Type B pancreatic cell (in vitro differentiated cells): Measurements from ENCODE around the gene ZNF445. TPM values are rescaled to one million over a fixed set of nuclear protein-coding genes. Genes with fewer than 3 reads are reported as not detected.

Source experiments
- DNase-seq: peaks from one replicate; pipeline ENCODE4 v3.0.0; 2021; ENCODE audit warnings: mixed read lengths; ENCODE audit not compliant: unreplicated experiment; ENCODE audit errors: extremely low spot score
- H3K27ac Mint-ChIP-seq: 2 replicates; pipeline ENCODE4 v1.8.0; 2021; ENCODE audit warnings: mild to moderate bottlenecking, mixed read lengths
- H3K27me3 Mint-ChIP-seq: 2 replicates; pipeline ENCODE4 v1.8.0; 2021; ENCODE audit warnings: mixed read lengths
- H3K36me3 Mint-ChIP-seq: 2 replicates; pipeline ENCODE4 v1.8.0; 2021; ENCODE audit warnings: mixed read lengths
- H3K4me1 Mint-ChIP-seq: one replicate; pipeline ENCODE4 v1.8.0; 2021; ENCODE audit warnings: mixed read lengths; ENCODE audit not compliant: unreplicated experiment
- H3K4me3 Mint-ChIP-seq: 2 replicates; pipeline ENCODE4 v1.8.0; 2021; ENCODE audit warnings: mild to moderate bottlenecking, mixed read lengths
- H3K9me3 Mint-ChIP-seq: 2 replicates; pipeline ENCODE4 v1.8.0; 2021; ENCODE audit warnings: mixed read lengths
- total RNA-seq: library from RNA; stranded (reverse); gene quantifications from 2 replicates; pipeline ENCODE4 v1.2.1, GENCODE V29; 2021; ENCODE audit warnings: low replicate concordance
- TF ChIP-seq, protein P1 (sequence below): fragments of 200-600 bp; sonication (generic); conservative IDR thresholded peaks from 2 replicates; pipeline ENCODE4 v1.5.0; 2021; ENCODE audit warnings: antibody characterized with exemption, mild to moderate bottlenecking

The ZNF445 gene
- total RNA-seq, 1 donor from 2014 or later, result 41.5 TPM

DNA sequence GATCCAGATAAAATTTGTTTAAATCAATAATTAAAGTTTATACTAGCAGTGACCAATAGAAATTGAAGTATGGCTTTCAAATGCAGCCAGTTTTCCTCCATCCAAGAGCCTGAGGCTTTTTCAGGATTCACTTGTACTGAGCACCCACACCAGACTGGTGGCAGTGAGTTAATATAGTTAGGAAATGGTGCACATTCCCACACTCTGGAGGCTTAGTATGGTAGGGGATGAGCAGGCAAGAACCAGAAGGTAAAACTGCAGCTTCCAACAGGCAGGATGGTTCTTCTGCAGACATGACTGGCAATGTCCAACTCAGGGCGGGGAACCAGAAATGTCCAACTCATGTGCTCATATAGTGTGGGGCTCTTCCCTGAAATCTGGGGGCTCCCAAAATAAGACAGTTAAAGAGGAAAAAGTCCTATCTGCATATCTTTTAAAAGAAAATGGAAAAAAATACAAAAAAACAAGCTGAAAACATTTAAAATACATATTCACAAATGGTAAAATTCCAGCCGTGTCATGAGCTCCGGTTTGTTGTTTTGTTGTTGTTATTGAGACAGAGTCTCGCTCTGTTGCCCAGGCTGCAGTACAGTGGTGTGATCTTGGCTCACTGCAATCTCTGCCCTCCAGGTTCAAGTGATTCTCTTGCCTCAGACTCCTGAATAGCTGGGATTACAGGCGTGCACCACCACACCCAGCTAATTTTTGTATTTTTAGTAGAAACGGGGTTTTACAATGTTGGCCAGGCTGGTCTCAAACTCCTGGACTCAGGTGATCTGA lies 18.4 kb upstream of the ZNF445 start:
- peaks cover 65% of the 10 kb centered on the region for H3K36me3 Mint-ChIP-seq
- no peak for DNase-seq
- peaks cover 22% of the 10 kb centered on the region for H3K9me3 Mint-ChIP-seq
- H3K27ac Mint-ChIP-seq, result no peak overlapping the region
- no peak overlapping the region for H3K4me3 Mint-ChIP-seq
- TF ChIP-seq, protein P1, sequence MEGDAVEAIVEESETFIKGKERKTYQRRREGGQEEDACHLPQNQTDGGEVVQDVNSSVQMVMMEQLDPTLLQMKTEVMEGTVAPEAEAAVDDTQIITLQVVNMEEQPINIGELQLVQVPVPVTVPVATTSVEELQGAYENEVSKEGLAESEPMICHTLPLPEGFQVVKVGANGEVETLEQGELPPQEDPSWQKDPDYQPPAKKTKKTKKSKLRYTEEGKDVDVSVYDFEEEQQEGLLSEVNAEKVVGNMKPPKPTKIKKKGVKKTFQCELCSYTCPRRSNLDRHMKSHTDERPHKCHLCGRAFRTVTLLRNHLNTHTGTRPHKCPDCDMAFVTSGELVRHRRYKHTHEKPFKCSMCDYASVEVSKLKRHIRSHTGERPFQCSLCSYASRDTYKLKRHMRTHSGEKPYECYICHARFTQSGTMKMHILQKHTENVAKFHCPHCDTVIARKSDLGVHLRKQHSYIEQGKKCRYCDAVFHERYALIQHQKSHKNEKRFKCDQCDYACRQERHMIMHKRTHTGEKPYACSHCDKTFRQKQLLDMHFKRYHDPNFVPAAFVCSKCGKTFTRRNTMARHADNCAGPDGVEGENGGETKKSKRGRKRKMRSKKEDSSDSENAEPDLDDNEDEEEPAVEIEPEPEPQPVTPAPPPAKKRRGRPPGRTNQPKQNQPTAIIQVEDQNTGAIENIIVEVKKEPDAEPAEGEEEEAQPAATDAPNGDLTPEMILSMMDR, result no peak
- H3K4me1 Mint-ChIP-seq, result no peaks in the 10 kb centered on the region
- no peaks in the 10 kb centered on the region for H3K27me3 Mint-ChIP-seq

DNA sequence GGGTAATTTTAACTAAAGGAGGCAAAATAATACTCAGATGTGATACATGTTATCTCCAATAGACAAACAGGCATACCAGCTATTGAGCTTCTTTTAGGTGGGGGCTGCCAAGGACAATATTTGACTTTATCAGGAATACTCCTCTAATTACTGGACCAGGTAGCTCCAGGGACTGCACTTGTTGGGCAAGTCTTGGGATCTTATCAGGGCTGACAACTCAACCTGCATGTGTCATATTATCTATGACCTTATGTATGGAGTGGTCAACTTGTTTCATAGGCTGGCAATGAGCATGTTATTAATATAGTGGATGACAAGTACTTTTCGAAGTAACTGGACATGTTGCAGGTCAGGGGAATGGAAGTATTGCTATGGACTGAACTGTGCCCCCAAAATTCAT lies 15.0 kb upstream of the ZNF445 start:
- H3K4me3 Mint-ChIP-seq, result no peak overlapping the region
- peaks cover 10% of the 10 kb centered on the region for H3K9me3 Mint-ChIP-seq
- no peak for DNase-seq
- H3K36me3 Mint-ChIP-seq, result peaks cover 37% of the 10 kb centered on the region
- H3K27ac Mint-ChIP-seq, result no peak overlapping the region
- no peaks in the 10 kb centered on the region for H3K27me3 Mint-ChIP-seq
- no peaks in the 10 kb centered on the region for H3K4me1 Mint-ChIP-seq
- TF ChIP-seq, protein P1, result no peak

DNA sequence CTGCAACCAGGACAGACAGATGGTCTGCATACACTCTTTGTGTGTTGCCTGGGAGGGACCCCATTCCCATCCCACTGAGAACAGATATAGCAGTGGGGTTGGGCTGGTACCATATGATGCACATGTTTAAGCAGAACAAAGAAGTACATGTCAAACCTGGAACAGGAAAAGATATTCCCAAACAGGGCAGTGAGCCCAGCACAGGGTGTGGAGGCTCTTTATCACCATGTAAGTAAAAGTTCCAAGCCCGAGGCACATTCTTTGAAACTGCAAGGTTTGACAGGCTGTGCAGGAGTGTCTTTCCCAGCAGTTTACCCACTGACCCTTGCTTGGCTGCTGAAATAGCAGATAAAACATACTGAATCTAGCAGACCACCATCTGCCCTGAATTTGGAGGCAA lies 5.3 kb upstream of the ZNF445 start:
- TF ChIP-seq, protein P1, result no peak
- H3K4me3 Mint-ChIP-seq, result no peak overlapping the region
- peaks cover 3% of the 10 kb centered on the region for H3K9me3 Mint-ChIP-seq
- H3K27ac Mint-ChIP-seq, result peak overlapping the region; percentile 91
- no peak for DNase-seq
- H3K27me3 Mint-ChIP-seq, result no peaks in the 10 kb centered on the region
- no peaks in the 10 kb centered on the region for H3K4me1 Mint-ChIP-seq
- H3K36me3 Mint-ChIP-seq, result peaks cover 5% of the 10 kb centered on the region

DNA sequence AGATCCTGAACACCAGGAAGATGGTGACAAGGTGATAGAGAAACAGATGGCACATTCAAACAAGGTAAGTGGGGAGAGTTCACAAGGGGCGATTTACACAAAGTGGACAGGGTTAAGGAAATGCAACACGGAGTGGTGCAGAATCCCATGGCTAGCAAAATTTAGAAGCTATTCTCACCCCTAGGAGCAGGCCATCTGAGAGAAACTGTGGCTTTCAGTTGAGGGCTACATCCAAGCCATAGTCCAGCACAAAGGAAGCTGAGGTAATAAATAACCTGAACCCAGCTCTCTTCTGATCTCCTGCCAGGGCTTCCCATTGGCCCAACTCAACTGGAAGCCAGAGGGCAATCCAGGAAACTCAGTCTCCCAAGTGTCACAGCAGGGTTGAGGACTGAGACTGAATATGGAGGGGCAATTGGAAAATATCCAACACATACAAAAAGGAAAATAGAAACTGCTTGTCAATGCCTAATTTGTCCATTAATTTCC lies 1.2 kb upstream of the ZNF445 start:
- H3K36me3 Mint-ChIP-seq, result no peaks in the 10 kb centered on the region
- H3K27ac Mint-ChIP-seq, result no peak overlapping the region
- H3K4me3 Mint-ChIP-seq, result peak overlapping the region; percentile 96
- TF ChIP-seq, protein P1, result no peak
- no peaks in the 10 kb centered on the region for H3K27me3 Mint-ChIP-seq
- H3K4me1 Mint-ChIP-seq, result peaks cover 10% of the 10 kb centered on the region
- DNase-seq, result no peak
- no peaks in the 10 kb centered on the region for H3K9me3 Mint-ChIP-seq

GRCh38 chr3:44478055-44478468 lies 592 bp upstream of the ZNF445 start:
- DNase-seq, result no peak
- H3K4me1 Mint-ChIP-seq, result peaks cover 11% of the 10 kb centered on the region
- H3K4me3 Mint-ChIP-seq, result peak overlapping the region; percentile 96
- H3K9me3 Mint-ChIP-seq, result no peaks in the 10 kb centered on the region
- peak overlapping the region; percentile 90 for H3K27ac Mint-ChIP-seq
- H3K36me3 Mint-ChIP-seq, result no peaks in the 10 kb centered on the region
- TF ChIP-seq, protein P1, result no peak
- H3K27me3 Mint-ChIP-seq, result no peaks in the 10 kb centered on the region
